B cell (primary cell): ENCODE data around the gene DUXB.

ENCODE experiments used
- CTCF ChIP-seq: fragments of 200-600 bp; IDR thresholded peaks from one replicate; pipeline ENCODE4 v1.8.0; 2022; ENCODE audit warnings: antibody characterized with exemption, mild to moderate bottlenecking
- EZH2 ChIP-seq: IDR thresholded peaks from 2 replicates; pipeline ENCODE4 v1.6.1; 2012; ENCODE audit warnings: borderline replicate concordance, low read depth, mild to moderate bottlenecking, moderate library complexity, low read length; ENCODE audit not compliant: insufficient read depth, poor library complexity, severe bottlenecking

- TF ChIP-seq EZH2 (no peak), CTCF (no peak)
Observed at GRCh38 chr16:75695708-75696107, 5.6 kb downstream of the DUXB start.
